HG02970 (cell line): ENCODE measurements around the gene KLRC1.
"Not testable (repeated sequence)": the region's sequence is repeated elsewhere in the genome, so short reads cannot be mapped to it uniquely, and the experiment has no call there.

Source experiments
- ATAC-seq: cut with Tn5 transposase; IDR thresholded peaks from one replicate; pipeline ENCODE4 v1.9.1; 2021; ENCODE audit warnings: mild to moderate bottlenecking, moderate library complexity, moderate number of reproducible peaks; ENCODE audit not compliant: unreplicated experiment, low FRiP score

Gene KLRC1

GRCh38 chr12:10424260-10424899 is 28.8 kb downstream of the KLRC1 start:
- ATAC-seq: not testable (repeated sequence)

- not testable (repeated sequence) for ATAC-seq
Observed at GRCh38 chr12:10422159-10422558, 31.0 kb downstream of the KLRC1 start.

- not testable (repeated sequence) for ATAC-seq
Observed at GRCh38 chr12:10420334-10420733, 32.8 kb downstream of the KLRC1 start, which contains the start of gene KLRC3. Gene KLRC3, minus strand, starts transcription at chr12:10420595. Its CDS starts 45 bp downstream, at chr12:10420550.

GRCh38 chr12:10409392-10409791 is 43.8 kb downstream of the KLRC1 start, which contains the start of gene KLRC4:
Gene KLRC4, minus strand, starts transcription at chr12:10409757. Its CDS starts 182 bp downstream, at chr12:10409575.
- no peak for ATAC-seq

- no peak for ATAC-seq
Observed at GRCh38 chr12:10408842-10409241, 44.3 kb downstream of the KLRC1 start.

GRCh38 chr12:10406725-10407124 is 46.5 kb downstream of the KLRC1 start:
- no peak for ATAC-seq

GRCh38 chr12:10405294-10405693 is 47.9 kb downstream of the KLRC1 start:
- no peak for ATAC-seq

GRCh38 chr12:10404798-10405197 is 48.4 kb downstream of the KLRC1 start:
- no peak for ATAC-seq

GRCh38 chr12:10400829-10401228 is 52.3 kb downstream of the KLRC1 start:
- ATAC-seq: no peak

- ATAC-seq: no peak
Observed at GRCh38 chr12:10398168-10398567, 55.0 kb downstream of the KLRC1 start.

- ATAC-seq: no peak
Observed at GRCh38 chr12:10397296-10397695, 55.9 kb downstream of the KLRC1 start.

GRCh38 chr12:10396176-10396575 is 57.0 kb downstream of the KLRC1 start:
- not testable (repeated sequence) for ATAC-seq
